Neural cell (in vitro differentiated cells): ENCODE results near the gene SLC8A3. TPM values are rescaled to one million over a fixed set of nuclear protein-coding genes. Genes with fewer than 3 reads are reported as not detected.

Experiments
- H2AFZ ChIP-seq: fragments of 200-600, 300-800 bp; sonication (generic), shearing (Covaris generic); 2 replicates; pipeline ENCODE4 v1.6.0; 2014; ENCODE audit warnings: low read depth, mild to moderate bottlenecking, antibody characterized with exemption, low read length, moderate library complexity
- H3F3A ChIP-seq: fragments of 200-600 bp; shearing (Covaris generic); 2 replicates; pipeline ENCODE4 v1.6.1; 2016; ENCODE audit warnings: mild to moderate bottlenecking, moderate library complexity, mixed read lengths, antibody characterized with exemption, low read length; ENCODE audit not compliant: insufficient read depth, poor library complexity, severe bottlenecking
- H3K27ac ChIP-seq: fragments of 200-600, 300-800 bp; sonication (generic), shearing (Covaris generic); 2 replicates; pipeline ENCODE4 v1.5.1; 2014; ENCODE audit warnings: mild to moderate bottlenecking, low read length, moderate library complexity
- H3K27me3 ChIP-seq: fragments of 300-800, 200-600 bp; sonication (generic), shearing (Covaris generic); 2 replicates; pipeline ENCODE4 v1.6.0; 2014; ENCODE audit warnings: mild to moderate bottlenecking, low read depth, low read length, moderate library complexity; ENCODE audit not compliant: insufficient read depth
- H3K36me3 ChIP-seq: fragments of 300-800, 200-600 bp; sonication (generic), shearing (Covaris generic); 2 replicates; pipeline ENCODE4 v1.5.1; 2014; ENCODE audit warnings: mild to moderate bottlenecking, antibody characterized with exemption, low read length, moderate library complexity; ENCODE audit not compliant: insufficient read depth
- H3K4me2 ChIP-seq: fragments of 300-800, 200-600 bp; sonication (generic), shearing (Covaris generic); 2 replicates; pipeline ENCODE4 v1.6.0; 2014; ENCODE audit warnings: mild to moderate bottlenecking, low read length
- H3K4me3 ChIP-seq: fragments of 300-800, 200-600 bp; sonication (generic), shearing (Covaris generic); 2 replicates; pipeline ENCODE4 v1.5.1; 2014; ENCODE audit warnings: mild to moderate bottlenecking, low read length, moderate library complexity
- H3K79me2 ChIP-seq: fragments of 200-600 bp; shearing (Covaris generic); replicated peaks from 2 replicates; pipeline ENCODE4 v1.6.0; 2014; ENCODE audit warnings: mild to moderate bottlenecking, low read length, moderate library complexity; ENCODE audit not compliant: insufficient read depth
- H3K9ac ChIP-seq: fragments of 300-800, 200-600 bp; sonication (generic), shearing (Covaris generic); 2 replicates; pipeline ENCODE4 v1.6.1; 2016; ENCODE audit warnings: mild to moderate bottlenecking, low read length, mixed read lengths
- H3K9me2 ChIP-seq: fragments of 200-600 bp; shearing (Covaris generic); 2 replicates; pipeline ENCODE4 v1.6.1; 2016; ENCODE audit warnings: mild to moderate bottlenecking, low read length, mixed read lengths; ENCODE audit not compliant: insufficient read depth
- H3K9me3 ChIP-seq: fragments of 200-600, 300-800 bp; sonication (generic), shearing (Covaris generic); 2 replicates; pipeline ENCODE4 v1.6.1; 2016; ENCODE audit warnings: mild to moderate bottlenecking, mixed run types, low read length, moderate library complexity, mixed read lengths
- H4K20me1 ChIP-seq: fragments of 200-600 bp; shearing (Covaris generic); 2 replicates; pipeline ENCODE4 v1.6.1; 2016; ENCODE audit warnings: mild to moderate bottlenecking, mixed run types; ENCODE audit not compliant: insufficient read depth
- CTCF ChIP-seq: fragments of 450-650 bp; IDR thresholded peaks from 2 replicates; pipeline ENCODE4 v1.5.1; 2014; ENCODE audit warnings: antibody characterized with exemption, mild to moderate bottlenecking, moderate library complexity; ENCODE audit not compliant: poor library complexity, severe bottlenecking
- EP300 ChIP-seq: fragments of 450-650 bp; conservative IDR thresholded peaks from 2 replicates; pipeline ENCODE4 v1.6.1; 2014; ENCODE audit warnings: antibody characterized with exemption, mild to moderate bottlenecking, moderate library complexity; ENCODE audit not compliant: poor library complexity, severe bottlenecking
- EZH2 ChIP-seq: fragments of 200-600, 300-800 bp; shearing (Covaris generic), sonication (generic); IDR thresholded peaks from 2 replicates; pipeline ENCODE4 v1.6.1; 2014; ENCODE audit warnings: antibody characterized with exemption, low read length, borderline replicate concordance, mild to moderate bottlenecking; ENCODE audit not compliant: insufficient read depth, poor library complexity, severe bottlenecking
- MXI1 ChIP-seq: fragments of 450-650 bp; conservative IDR thresholded peaks from 2 replicates; pipeline ENCODE4 v1.6.1; 2014; ENCODE audit warnings: antibody characterized with exemption, mild to moderate bottlenecking; ENCODE audit not compliant: poor library complexity, severe bottlenecking
- POLR2AphosphoS5 ChIP-seq: IDR thresholded peaks from 2 replicates; pipeline ENCODE4 v1.6.1; 2012
- RAD21 ChIP-seq: fragments of 450-650 bp; conservative IDR thresholded peaks from 2 replicates; pipeline ENCODE4 v1.6.1; 2014; ENCODE audit warnings: antibody characterized with exemption, mild to moderate bottlenecking, moderate library complexity
- SMC3 ChIP-seq: fragments of 450-650 bp; conservative IDR thresholded peaks from 2 replicates; pipeline ENCODE4 v1.6.1; 2014; ENCODE audit warnings: antibody characterized with exemption, mild to moderate bottlenecking, moderate library complexity; ENCODE audit not compliant: poor library complexity
- TAF1 ChIP-seq: IDR thresholded peaks from 2 replicates; pipeline ENCODE4 v1.6.1; 2012; ENCODE audit warnings: low read depth
- polyA minus RNA-seq: library from RNA; depleted of rRNA, polyadenylated mRNA; stranded (reverse); fragments of >200 nt; gene quantifications from 2 replicates; pipeline ENCODE4 v1.2.3, GENCODE V29; 2014
- polyA plus RNA-seq: library from polyadenylated mRNA; depleted of rRNA; stranded (reverse); fragments of >200 nt; gene quantifications from 2 replicates; pipeline ENCODE4 v1.2.3, GENCODE V29; 2014
- TF ChIP-seq, protein P1 (sequence below): IDR thresholded peaks from 2 replicates; pipeline ENCODE4 v1.6.1; 2012; ENCODE audit warnings: borderline replicate concordance

The SLC8A3 gene
- 2.9 and 5.0 TPM in 2 replicates for polyA plus RNA-seq
- 13.6 and 16.8 TPM in 2 replicates for polyA minus RNA-seq

GRCh38 chr14:70188659-70189455 lies at the start of gene SLC8A3:
SLC8A3 (minus strand) TSS chr14:70188951; CDS start chr14:70168422, 20,529 bp downstream.
- H3F3A ChIP-seq: no peaks in the 10 kb centered on the region
- H3K9me3 ChIP-seq: no peaks in the 10 kb centered on the region
- no peaks in the 10 kb centered on the region for H3K36me3 ChIP-seq
- H4K20me1 ChIP-seq: no peaks in the 10 kb centered on the region
- peak within 1 kb of the TSS; percentile 85 for H3K4me3 ChIP-seq
- peak within 1 kb of the TSS; percentile 74 for H3K9ac ChIP-seq
- TF ChIP-seq TAF1: no peak
- TF ChIP-seq RAD21: no peak
- TF ChIP-seq SMC3: peak; percentile 32
- peak; percentile 75 for TF ChIP-seq POLR2AphosphoS5
- no peak for TF ChIP-seq EZH2
- TF ChIP-seq MXI1: peak; percentile 74
- peak; percentile 28 for TF ChIP-seq CTCF
- peak; percentile 76 for TF ChIP-seq EP300
- TF ChIP-seq, protein P1, sequence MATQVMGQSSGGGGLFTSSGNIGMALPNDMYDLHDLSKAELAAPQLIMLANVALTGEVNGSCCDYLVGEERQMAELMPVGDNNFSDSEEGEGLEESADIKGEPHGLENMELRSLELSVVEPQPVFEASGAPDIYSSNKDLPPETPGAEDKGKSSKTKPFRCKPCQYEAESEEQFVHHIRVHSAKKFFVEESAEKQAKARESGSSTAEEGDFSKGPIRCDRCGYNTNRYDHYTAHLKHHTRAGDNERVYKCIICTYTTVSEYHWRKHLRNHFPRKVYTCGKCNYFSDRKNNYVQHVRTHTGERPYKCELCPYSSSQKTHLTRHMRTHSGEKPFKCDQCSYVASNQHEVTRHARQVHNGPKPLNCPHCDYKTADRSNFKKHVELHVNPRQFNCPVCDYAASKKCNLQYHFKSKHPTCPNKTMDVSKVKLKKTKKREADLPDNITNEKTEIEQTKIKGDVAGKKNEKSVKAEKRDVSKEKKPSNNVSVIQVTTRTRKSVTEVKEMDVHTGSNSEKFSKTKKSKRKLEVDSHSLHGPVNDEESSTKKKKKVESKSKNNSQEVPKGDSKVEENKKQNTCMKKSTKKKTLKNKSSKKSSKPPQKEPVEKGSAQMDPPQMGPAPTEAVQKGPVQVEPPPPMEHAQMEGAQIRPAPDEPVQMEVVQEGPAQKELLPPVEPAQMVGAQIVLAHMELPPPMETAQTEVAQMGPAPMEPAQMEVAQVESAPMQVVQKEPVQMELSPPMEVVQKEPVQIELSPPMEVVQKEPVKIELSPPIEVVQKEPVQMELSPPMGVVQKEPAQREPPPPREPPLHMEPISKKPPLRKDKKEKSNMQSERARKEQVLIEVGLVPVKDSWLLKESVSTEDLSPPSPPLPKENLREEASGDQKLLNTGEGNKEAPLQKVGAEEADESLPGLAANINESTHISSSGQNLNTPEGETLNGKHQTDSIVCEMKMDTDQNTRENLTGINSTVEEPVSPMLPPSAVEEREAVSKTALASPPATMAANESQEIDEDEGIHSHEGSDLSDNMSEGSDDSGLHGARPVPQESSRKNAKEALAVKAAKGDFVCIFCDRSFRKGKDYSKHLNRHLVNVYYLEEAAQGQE: peak; percentile 36
- H3K27ac ChIP-seq: peak within 1 kb of the TSS; percentile 61
- peaks cover 12% of the 10 kb centered on the region for H3K27me3 ChIP-seq
- no peaks in the 10 kb centered on the region for H3K79me2 ChIP-seq
- H2AFZ ChIP-seq: peak within 1 kb of the TSS; percentile 65
- H3K9me2 ChIP-seq: no peaks in the 10 kb centered on the region
- H3K4me2 ChIP-seq: peak within 1 kb of the TSS; percentile 74

- Histone ChIP-seq H3K9ac (no peak overlapping the region), H3K9me3 (no peaks in the 10 kb centered on the region), H3K4me3 (no peak overlapping the region), H2AFZ (no peak overlapping the region), H3K4me2 (no peak overlapping the region), H4K20me1 (no peaks in the 10 kb centered on the region), H3K27ac (no peak overlapping the region), H3K36me3 (no peaks in the 10 kb centered on the region), H3K27me3 (no peaks in the 10 kb centered on the region), H3K79me2 (no peaks in the 10 kb centered on the region), H3K9me2 (no peaks in the 10 kb centered on the region), H3F3A (no peaks in the 10 kb centered on the region)
- TF ChIP-seq CTCF (no peak), EZH2 (no peak), TAF1 (no peak), RAD21 (no peak), MXI1 (no peak), EP300 (no peak), SMC3 (no peak), POLR2AphosphoS5 (no peak)
- TF ChIP-seq, protein P1: no peak
These were observed 49.0 kb upstream of the SLC8A3 start for GRCh38 chr14:70237710-70238109.
